Thyroid gland (tissue), 4 donors: ENCODE data around the gene C9orf50.
"Not testable (repeated sequence)": the region's sequence is repeated elsewhere in the genome, so short reads cannot be mapped to it uniquely, and the experiment has no call there.

ENCODE experiments used
- POLR2A ChIP-seq, 2 donors: fragments of 450-650 bp; IDR thresholded peaks; one replicate each; pipeline ENCODE4 v1.6.1; 2017; ENCODE audit warnings: antibody characterized with exemption in 2 of 2, mild to moderate bottlenecking in 2 of 2, moderate library complexity in 1 of 2
- TF ChIP-seq, protein P1 (sequence below), 6 experiments: fragments of 200-600 bp in 3 of 6; fragments of 450-650 bp in 3 of 6; sonication (generic) in 3 of 6; IDR thresholded peaks; one replicate each; pipeline ENCODE4 v1.5.1; 2016 to 2019; ENCODE audit warnings: antibody characterized with exemption in 6 of 6, mild to moderate bottlenecking in 2 of 6, inconsistent platforms in 1 of 6, moderate library complexity in 1 of 6

GRCh38 chr9:129592790-129593189, 28.1 kb downstream of the C9orf50 start:
- TF ChIP-seq, protein P1, sequence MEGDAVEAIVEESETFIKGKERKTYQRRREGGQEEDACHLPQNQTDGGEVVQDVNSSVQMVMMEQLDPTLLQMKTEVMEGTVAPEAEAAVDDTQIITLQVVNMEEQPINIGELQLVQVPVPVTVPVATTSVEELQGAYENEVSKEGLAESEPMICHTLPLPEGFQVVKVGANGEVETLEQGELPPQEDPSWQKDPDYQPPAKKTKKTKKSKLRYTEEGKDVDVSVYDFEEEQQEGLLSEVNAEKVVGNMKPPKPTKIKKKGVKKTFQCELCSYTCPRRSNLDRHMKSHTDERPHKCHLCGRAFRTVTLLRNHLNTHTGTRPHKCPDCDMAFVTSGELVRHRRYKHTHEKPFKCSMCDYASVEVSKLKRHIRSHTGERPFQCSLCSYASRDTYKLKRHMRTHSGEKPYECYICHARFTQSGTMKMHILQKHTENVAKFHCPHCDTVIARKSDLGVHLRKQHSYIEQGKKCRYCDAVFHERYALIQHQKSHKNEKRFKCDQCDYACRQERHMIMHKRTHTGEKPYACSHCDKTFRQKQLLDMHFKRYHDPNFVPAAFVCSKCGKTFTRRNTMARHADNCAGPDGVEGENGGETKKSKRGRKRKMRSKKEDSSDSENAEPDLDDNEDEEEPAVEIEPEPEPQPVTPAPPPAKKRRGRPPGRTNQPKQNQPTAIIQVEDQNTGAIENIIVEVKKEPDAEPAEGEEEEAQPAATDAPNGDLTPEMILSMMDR (IDR thresholded peaks at IDR 0.05) = not testable (repeated sequence)
- not testable (repeated sequence) for TF ChIP-seq POLR2A (IDR thresholded peaks at IDR 0.05)
